Measurements from ENCODE around the gene CSGALNACT2.

DNA sequence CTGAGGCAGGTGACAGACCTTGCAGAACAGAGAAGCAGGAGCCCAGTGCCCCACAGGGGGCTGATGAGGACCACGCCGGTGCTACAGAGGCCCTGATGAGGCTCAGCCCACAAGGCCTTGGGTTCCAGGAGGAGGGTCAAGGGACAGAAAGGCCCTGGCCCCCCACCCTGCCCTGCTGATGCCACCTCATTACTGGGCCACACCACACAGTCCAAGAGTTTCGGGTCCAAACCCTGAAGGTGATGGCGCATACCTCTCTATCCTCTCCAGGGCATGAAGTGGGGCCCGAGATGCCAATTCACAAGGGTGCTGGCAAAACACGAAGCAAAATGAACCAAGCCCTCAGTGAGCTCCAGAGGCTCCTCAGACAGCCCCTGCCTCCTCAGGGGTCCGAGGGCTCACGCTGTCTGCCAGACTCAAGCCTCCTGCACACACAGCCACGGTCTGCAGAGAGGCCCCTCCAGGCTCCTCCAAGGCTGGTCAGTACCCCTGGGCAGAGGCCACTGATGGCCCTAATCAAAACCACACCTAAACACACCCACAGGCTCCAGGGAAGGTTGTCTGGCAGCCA, 96.3 kb downstream of the CSGALNACT2 start:
- TF ChIP-seq, protein P1, sequence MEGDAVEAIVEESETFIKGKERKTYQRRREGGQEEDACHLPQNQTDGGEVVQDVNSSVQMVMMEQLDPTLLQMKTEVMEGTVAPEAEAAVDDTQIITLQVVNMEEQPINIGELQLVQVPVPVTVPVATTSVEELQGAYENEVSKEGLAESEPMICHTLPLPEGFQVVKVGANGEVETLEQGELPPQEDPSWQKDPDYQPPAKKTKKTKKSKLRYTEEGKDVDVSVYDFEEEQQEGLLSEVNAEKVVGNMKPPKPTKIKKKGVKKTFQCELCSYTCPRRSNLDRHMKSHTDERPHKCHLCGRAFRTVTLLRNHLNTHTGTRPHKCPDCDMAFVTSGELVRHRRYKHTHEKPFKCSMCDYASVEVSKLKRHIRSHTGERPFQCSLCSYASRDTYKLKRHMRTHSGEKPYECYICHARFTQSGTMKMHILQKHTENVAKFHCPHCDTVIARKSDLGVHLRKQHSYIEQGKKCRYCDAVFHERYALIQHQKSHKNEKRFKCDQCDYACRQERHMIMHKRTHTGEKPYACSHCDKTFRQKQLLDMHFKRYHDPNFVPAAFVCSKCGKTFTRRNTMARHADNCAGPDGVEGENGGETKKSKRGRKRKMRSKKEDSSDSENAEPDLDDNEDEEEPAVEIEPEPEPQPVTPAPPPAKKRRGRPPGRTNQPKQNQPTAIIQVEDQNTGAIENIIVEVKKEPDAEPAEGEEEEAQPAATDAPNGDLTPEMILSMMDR (IDR thresholded peaks at IDR 0.05): no peak
- TF ChIP-seq POLR2A (IDR thresholded peaks at IDR 0.05): no peak

Measured in thyroid gland (tissue), 4 donors.